SU-DHL-6 (cell line): ENCODE measurements around the gene AVPR2.

Experiments
- H2AFZ ChIP-seq: fragments of 200-600 bp; sonication (generic); 2 replicates; pipeline ENCODE4 v1.6.1; 2014; ENCODE audit warnings: low read depth, mild to moderate bottlenecking, moderate library complexity, mixed read lengths, antibody characterized with exemption, low read length; ENCODE audit not compliant: severe bottlenecking
- H3F3A ChIP-seq: fragments of 200-600 bp; shearing (Covaris generic); 2 replicates; pipeline ENCODE4 v1.6.0; 2016; ENCODE audit warnings: antibody characterized with exemption, mild to moderate bottlenecking; ENCODE audit not compliant: insufficient read depth
- H3K27ac ChIP-seq: fragments of 200-600 bp; sonication (generic); 2 replicates; pipeline ENCODE4 v1.5.1; 2016; ENCODE audit warnings: low read depth, mild to moderate bottlenecking, low read length, moderate library complexity, mixed read lengths
- H3K27me3 ChIP-seq: fragments of 200-600 bp; sonication (generic), shearing (Covaris generic); 2 replicates; pipeline ENCODE4 v1.6.0; 2014; ENCODE audit warnings: mild to moderate bottlenecking, low read length
- H3K36me3 ChIP-seq: fragments of 200-600 bp; sonication (generic); 2 replicates; pipeline ENCODE4 v1.6.1; 2014; ENCODE audit warnings: mild to moderate bottlenecking, low read length, mixed read lengths
- H3K4me2 ChIP-seq: fragments of 300-600, 200-600 bp; shearing (Covaris generic), sonication (generic); 2 replicates; pipeline ENCODE4 v1.6.0; 2014; ENCODE audit warnings: low read length, low read depth, mild to moderate bottlenecking; ENCODE audit not compliant: poor library complexity, severe bottlenecking
- H3K4me3 ChIP-seq: fragments of 200-600 bp; sonication (generic); 2 replicates; pipeline ENCODE4 v1.5.1; 2014; ENCODE audit warnings: antibody characterized with exemption, low read length, mild to moderate bottlenecking, mixed read lengths; ENCODE audit not compliant: insufficient read depth, poor library complexity, severe bottlenecking
- H3K79me2 ChIP-seq: fragments of 200-600 bp; sonication (generic); 2 replicates; pipeline ENCODE4 v1.6.1; 2014; ENCODE audit warnings: mild to moderate bottlenecking, low read length, moderate library complexity; ENCODE audit not compliant: insufficient read depth
- H3K9ac ChIP-seq: fragments of 200-600 bp; sonication (generic); 2 replicates; pipeline ENCODE4 v1.7.0; 2014; ENCODE audit warnings: mild to moderate bottlenecking, low read length
- H3K9me2 ChIP-seq: fragments of 200-600 bp; sonication (generic); replicated peaks from 2 replicates; pipeline ENCODE4 v1.6.1; 2014; ENCODE audit warnings: low read length; ENCODE audit not compliant: insufficient read depth
- H3K9me3 ChIP-seq: fragments of 200-600 bp; sonication (generic); 2 replicates; pipeline ENCODE4 v1.6.1; 2014; ENCODE audit warnings: low read length, mixed read lengths; ENCODE audit not compliant: insufficient read depth
- H4K20me1 ChIP-seq: fragments of 200-600 bp; sonication (generic); 2 replicates; pipeline ENCODE4 v1.6.1; 2014; ENCODE audit warnings: low read depth, mild to moderate bottlenecking, antibody characterized with exemption, low read length, moderate library complexity, mixed read lengths
- EZH2phosphoT487 ChIP-seq: fragments of 200-600 bp; sonication (generic), shearing (Covaris generic); conservative IDR thresholded peaks from 2 replicates; pipeline ENCODE4 v1.6.1; 2018; ENCODE audit warnings: mild to moderate bottlenecking, antibody characterized with exemption, low read length, moderate library complexity, mixed read lengths
- TF ChIP-seq, protein P1 (sequence below): fragments of 200-600 bp; sonication (generic); IDR thresholded peaks from one replicate; pipeline ENCODE4 v1.5.1; 2017; ENCODE audit warnings: antibody characterized with exemption, mild to moderate bottlenecking, low read length, moderate library complexity; ENCODE audit not compliant: insufficient read depth, poor library complexity, severe bottlenecking

Gene AVPR2

GRCh38 chrX:153947009-153947769 lies 42.7 kb downstream of the AVPR2 start:
- Histone ChIP-seq H3F3A (peaks cover 8% of the 10 kb centered on the region), H3K27me3 (no peaks in the 10 kb centered on the region), H3K4me2 (no peak overlapping the region), H4K20me1 (no peaks in the 10 kb centered on the region), H3K27ac (no peak overlapping the region), H3K4me3 (no peak overlapping the region), H3K9ac (no peak overlapping the region), H3K9me3 (no peaks in the 10 kb centered on the region), H2AFZ (no peak overlapping the region), H3K79me2 (no peaks in the 10 kb centered on the region), H3K9me2 (no peaks in the 10 kb centered on the region), H3K36me3 (no peaks in the 10 kb centered on the region)
- TF ChIP-seq EZH2phosphoT487, result no peak
- TF ChIP-seq, protein P1, sequence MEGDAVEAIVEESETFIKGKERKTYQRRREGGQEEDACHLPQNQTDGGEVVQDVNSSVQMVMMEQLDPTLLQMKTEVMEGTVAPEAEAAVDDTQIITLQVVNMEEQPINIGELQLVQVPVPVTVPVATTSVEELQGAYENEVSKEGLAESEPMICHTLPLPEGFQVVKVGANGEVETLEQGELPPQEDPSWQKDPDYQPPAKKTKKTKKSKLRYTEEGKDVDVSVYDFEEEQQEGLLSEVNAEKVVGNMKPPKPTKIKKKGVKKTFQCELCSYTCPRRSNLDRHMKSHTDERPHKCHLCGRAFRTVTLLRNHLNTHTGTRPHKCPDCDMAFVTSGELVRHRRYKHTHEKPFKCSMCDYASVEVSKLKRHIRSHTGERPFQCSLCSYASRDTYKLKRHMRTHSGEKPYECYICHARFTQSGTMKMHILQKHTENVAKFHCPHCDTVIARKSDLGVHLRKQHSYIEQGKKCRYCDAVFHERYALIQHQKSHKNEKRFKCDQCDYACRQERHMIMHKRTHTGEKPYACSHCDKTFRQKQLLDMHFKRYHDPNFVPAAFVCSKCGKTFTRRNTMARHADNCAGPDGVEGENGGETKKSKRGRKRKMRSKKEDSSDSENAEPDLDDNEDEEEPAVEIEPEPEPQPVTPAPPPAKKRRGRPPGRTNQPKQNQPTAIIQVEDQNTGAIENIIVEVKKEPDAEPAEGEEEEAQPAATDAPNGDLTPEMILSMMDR, result peak; percentile 84

DNA sequence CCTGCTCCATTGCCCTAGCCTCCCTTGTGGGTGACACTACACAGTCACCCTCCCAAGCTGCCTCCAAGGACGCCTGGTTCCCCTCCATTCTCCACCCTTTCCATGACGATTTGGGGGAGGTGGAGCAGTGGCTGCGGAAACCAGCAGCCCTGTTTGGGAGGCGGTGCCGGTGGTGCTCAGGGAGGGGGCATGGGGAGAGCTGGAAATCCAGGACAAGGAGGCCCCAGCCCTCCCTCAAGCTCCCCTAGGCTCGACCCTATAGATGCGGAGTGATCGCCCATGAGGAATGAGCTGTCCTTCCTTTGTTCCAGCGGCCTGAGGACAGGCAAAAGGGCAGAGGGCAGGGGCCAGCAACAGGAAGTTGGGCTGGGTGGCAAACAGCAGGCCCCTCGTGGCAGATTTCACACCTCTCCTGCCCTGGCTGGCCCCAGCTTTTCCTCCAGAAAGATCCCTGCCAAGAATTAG lies 43.6 kb downstream of the AVPR2 start:
- TF ChIP-seq, protein P1, result no peak
- TF ChIP-seq EZH2phosphoT487, result no peak
- H3K9me2 ChIP-seq, result no peaks in the 10 kb centered on the region
- H3K4me3 ChIP-seq, result no peak overlapping the region
- no peak overlapping the region for H2AFZ ChIP-seq
- H3F3A ChIP-seq, result peaks cover 8% of the 10 kb centered on the region
- H3K9ac ChIP-seq, result no peak overlapping the region
- peaks cover 4% of the 10 kb centered on the region; the same call in 1 of the 2 replicates for H3K36me3 ChIP-seq
- no peaks in the 10 kb centered on the region for H3K9me3 ChIP-seq
- H3K27me3 ChIP-seq, result no peaks in the 10 kb centered on the region
- H3K79me2 ChIP-seq, result no peaks in the 10 kb centered on the region
- H3K27ac ChIP-seq, result no peak overlapping the region
- H4K20me1 ChIP-seq, result no peaks in the 10 kb centered on the region
- H3K4me2 ChIP-seq, result no peak overlapping the region

- Histone ChIP-seq H3K27me3 (no peaks in the 10 kb centered on the region), H2AFZ (no peak overlapping the region), H3K4me2 (no peak overlapping the region), H3K9me3 (no peaks in the 10 kb centered on the region), H3F3A (peaks cover 8% of the 10 kb centered on the region), H3K27ac (no peak overlapping the region), H3K36me3 (peaks cover 6% of the 10 kb centered on the region; the same call in 1 of the 2 replicates), H3K9ac (no peak overlapping the region), H3K4me3 (no peak overlapping the region), H3K9me2 (no peaks in the 10 kb centered on the region), H3K79me2 (no peaks in the 10 kb centered on the region), H4K20me1 (no peaks in the 10 kb centered on the region)
- TF ChIP-seq, protein P1, result no peak
- no peak for TF ChIP-seq EZH2phosphoT487
Observed at GRCh38 chrX:153948847-153949805, 44.7 kb downstream of the AVPR2 start.
